ENCODE data around the gene INPP5D. TPM values are rescaled to one million over a fixed set of nuclear protein-coding genes. Genes with fewer than 3 reads are reported as not detected.

Gene INPP5D
- total RNA-seq, 2 donors from 2014 or later = 6.5 to 7.1 TPM

DNA sequence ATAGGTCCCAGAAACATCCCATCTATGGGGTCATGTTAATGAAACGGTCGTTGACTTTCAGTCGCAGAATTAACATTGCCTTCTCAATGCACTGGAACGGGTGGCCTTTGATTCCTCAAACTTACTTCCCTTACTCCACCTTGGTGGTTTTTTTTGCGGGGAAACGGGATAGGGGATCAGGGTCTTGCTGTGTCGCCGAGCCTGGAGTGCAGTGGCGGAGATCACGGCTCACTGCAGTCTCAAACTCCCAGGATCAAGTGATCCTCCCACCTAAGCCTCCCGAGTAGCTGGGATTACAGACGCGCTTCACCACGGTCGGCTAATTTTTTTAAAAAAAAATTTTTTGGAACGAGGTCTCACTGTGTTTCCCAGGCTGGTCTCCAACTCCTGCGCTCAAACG, 192.1 kb downstream of the INPP5D start:
- intact Hi-C loops (cut with DNase I) = loop anchor here (5.0 to 10.0 kb wide), 2 partner anchors 405 to 637 kb away; no protein-coding TSS in a partner anchor
- Histone ChIP-seq H3K36me3 (no peaks in the 10 kb centered on the region), H3K27me3 (no peaks in the 10 kb centered on the region), H3K9ac (ENCODE audit: low read depth in 2 of 2, low read length in 2 of 2) (peak overlapping the region; percentile 83 to 93), H3K4me1 (peaks cover 16% of the 10 kb centered on the region), H3K4me3 (peak overlapping the region; percentile 88), H3K27ac (peak overlapping the region; percentile 82), H3K9me3 (no peaks in the 10 kb centered on the region)
- no peak for TF ChIP-seq CTCF (IDR thresholded peaks at IDR 0.05)
- no peak for DNase-seq

DNA sequence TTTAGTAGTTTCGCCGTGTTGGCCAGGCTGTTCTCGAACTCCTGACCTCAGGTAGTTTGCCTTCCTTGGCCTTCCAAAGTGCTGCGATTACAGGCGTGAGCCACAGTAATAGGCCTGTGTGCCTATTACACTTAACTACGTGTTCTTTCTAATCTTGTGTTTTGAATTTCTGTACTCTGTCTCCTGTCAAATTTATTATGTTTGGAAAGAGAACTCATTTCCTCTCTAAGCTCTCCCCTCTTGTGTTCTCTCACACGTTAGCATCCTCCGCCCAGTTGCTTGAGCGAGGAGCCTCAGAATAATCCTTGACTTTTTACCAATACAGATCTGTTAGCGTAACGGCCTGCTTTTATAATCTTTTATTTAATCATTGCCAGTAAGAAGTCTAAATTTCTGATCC, 195.0 kb downstream of the INPP5D start:
- Histone ChIP-seq H3K4me3 (no peak overlapping the region), H3K36me3 (peaks cover under 1% of the 10 kb centered on the region), H3K9ac (ENCODE audit: low read depth in 2 of 2, low read length in 2 of 2) (no peak overlapping the region), H3K9me3 (no peaks in the 10 kb centered on the region), H3K4me1 (peaks cover 16% of the 10 kb centered on the region), H3K27ac (no peak overlapping the region), H3K27me3 (no peaks in the 10 kb centered on the region)
- no peak for DNase-seq
- TF ChIP-seq CTCF (IDR thresholded peaks at IDR 0.05) = no peak
- intact Hi-C loops (cut with DNase I) = loop anchor here (10.0 kb wide), 1 partner anchor 640 kb away; no protein-coding TSS in a partner anchor

GRCh38 chr2:233256048-233256447, 195.9 kb downstream of the INPP5D start:
- TF ChIP-seq CTCF (IDR thresholded peaks at IDR 0.05) = no peak
- H3K9ac ChIP-seq (ENCODE audit: low read depth in 2 of 2, low read length in 2 of 2) = no peak overlapping the region
- intact Hi-C loops (cut with DNase I) = loop anchor here (10.0 kb wide), 1 partner anchor 641 kb away; no protein-coding TSS in a partner anchor
- DNase-seq = no peak
- no peak overlapping the region for H3K4me3 ChIP-seq
- peaks cover 6% of the 10 kb centered on the region for H3K36me3 ChIP-seq
- H3K27ac ChIP-seq = no peak overlapping the region
- no peaks in the 10 kb centered on the region for H3K27me3 ChIP-seq
- peaks cover 16% of the 10 kb centered on the region for H3K4me1 ChIP-seq
- H3K9me3 ChIP-seq = no peaks in the 10 kb centered on the region

Other genes starting within 250 kb of the INPP5D start
- 10 to 100 TPM; 39.6 to 67.5 TPM for gene SNORC, start 190.1 kb upstream of the INPP5D start, total RNA-seq
- gene NGEF, start 47.1 kb upstream of the INPP5D start, total RNA-seq = 10 to 100 TPM; 25.6 to 34.0 TPM
- gene NEU2, start 27.7 kb upstream of the INPP5D start, total RNA-seq = not detected
- gene ATG16L1, start 191.3 kb downstream of the INPP5D start, total RNA-seq = 10 to 100 TPM; 32.1 to 36.3 TPM
- gene SAG, start 247.5 kb downstream of the INPP5D start, total RNA-seq = 1 to 10 TPM in 1 of 2 donors, not detected in 1; 1.8 TPM